GM06990 (cell line): ENCODE data around the gene CATSPERD.
A peak's percentile ranks its signal among the peaks of the same experiment; 100 is the strongest.

ENCODE experiments used
- DNase-seq: peaks from one replicate; pipeline ENCODE4 v3.0.0-alpha.2; 2011; ENCODE audit not compliant: insufficient read length; ENCODE audit errors: extremely low read depth
- H3K27me3 ChIP-seq: replicated peaks from 2 replicates; pipeline ENCODE4 v1.6.0; 2011; ENCODE audit warnings: low read length; ENCODE audit not compliant: control insufficient read depth, insufficient read depth
- H3K36me3 ChIP-seq: 2 replicates; pipeline ENCODE4 v1.5.1; 2011; ENCODE audit warnings: low read length; ENCODE audit not compliant: control insufficient read depth, insufficient read depth
- H3K4me3 ChIP-seq: replicated peaks from 2 replicates; pipeline ENCODE4 v1.5.1; 2011; ENCODE audit warnings: low read depth, mild to moderate bottlenecking, control low read depth, low read length
- TF ChIP-seq, protein P1 (sequence below): IDR thresholded peaks from 2 replicates; pipeline ENCODE4 v1.5.1; 2011; ENCODE audit warnings: low read length, control low read depth, mild to moderate bottlenecking, inconsistent platforms; ENCODE audit not compliant: insufficient read depth, poor library complexity, severe bottlenecking

Gene CATSPERD

DNA sequence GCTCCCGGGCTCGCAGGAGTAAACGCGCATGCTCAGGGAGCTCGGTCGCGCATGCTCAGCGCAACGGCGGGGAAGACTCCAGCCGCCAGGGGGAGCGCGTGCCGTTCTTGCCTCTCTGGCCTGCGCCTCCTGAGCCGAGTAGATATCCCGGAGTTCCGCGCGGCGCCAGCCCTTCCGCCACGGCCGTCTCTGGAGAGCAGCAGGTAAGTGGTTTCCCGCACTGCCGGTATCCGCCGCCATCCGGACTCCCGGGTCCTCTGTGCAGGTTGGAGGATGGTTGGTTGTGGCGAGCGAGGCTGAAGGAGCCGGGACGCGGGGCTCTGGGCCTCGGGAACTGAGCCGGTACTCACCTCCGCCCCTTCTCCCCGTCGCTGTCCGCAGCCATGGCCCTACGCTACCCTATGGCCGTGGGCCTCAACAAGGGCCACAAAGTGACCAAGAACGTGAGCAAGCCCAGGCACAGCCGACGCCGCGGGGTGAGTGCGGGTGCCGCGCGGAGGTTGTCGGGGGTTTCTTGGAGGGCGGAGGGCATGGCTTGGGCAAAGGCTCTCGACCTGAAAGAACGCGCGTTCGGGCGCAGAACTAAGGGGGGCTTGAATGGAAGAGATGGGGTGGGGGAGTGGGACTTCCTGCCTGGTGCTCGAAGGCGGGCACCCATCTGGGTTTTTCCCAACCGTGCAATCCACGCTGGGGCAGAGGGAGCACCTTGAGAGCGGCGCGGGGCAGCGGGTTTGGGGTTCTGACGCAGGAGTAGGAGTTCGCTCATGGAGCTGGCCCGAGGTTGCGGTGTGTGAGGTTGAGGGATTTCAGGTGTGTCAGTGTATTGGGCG, 30.1 kb upstream of the CATSPERD start, which contains the start of gene RPL36:
TSS of gene RPL36 (plus strand) at position 171 of the 830 bp plus-strand sequence. CDS start at position 384, 213 bp downstream.
- Histone ChIP-seq H3K4me3 (peak within 1 kb of the TSS; percentile 98), H3K36me3 (peaks cover 39% of the 10 kb centered on the region), H3K27me3 (no peaks in the 10 kb centered on the region)
- DNase-seq, result peak; percentile 98
- TF ChIP-seq, protein P1, sequence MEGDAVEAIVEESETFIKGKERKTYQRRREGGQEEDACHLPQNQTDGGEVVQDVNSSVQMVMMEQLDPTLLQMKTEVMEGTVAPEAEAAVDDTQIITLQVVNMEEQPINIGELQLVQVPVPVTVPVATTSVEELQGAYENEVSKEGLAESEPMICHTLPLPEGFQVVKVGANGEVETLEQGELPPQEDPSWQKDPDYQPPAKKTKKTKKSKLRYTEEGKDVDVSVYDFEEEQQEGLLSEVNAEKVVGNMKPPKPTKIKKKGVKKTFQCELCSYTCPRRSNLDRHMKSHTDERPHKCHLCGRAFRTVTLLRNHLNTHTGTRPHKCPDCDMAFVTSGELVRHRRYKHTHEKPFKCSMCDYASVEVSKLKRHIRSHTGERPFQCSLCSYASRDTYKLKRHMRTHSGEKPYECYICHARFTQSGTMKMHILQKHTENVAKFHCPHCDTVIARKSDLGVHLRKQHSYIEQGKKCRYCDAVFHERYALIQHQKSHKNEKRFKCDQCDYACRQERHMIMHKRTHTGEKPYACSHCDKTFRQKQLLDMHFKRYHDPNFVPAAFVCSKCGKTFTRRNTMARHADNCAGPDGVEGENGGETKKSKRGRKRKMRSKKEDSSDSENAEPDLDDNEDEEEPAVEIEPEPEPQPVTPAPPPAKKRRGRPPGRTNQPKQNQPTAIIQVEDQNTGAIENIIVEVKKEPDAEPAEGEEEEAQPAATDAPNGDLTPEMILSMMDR, result peak; percentile 100

DNA sequence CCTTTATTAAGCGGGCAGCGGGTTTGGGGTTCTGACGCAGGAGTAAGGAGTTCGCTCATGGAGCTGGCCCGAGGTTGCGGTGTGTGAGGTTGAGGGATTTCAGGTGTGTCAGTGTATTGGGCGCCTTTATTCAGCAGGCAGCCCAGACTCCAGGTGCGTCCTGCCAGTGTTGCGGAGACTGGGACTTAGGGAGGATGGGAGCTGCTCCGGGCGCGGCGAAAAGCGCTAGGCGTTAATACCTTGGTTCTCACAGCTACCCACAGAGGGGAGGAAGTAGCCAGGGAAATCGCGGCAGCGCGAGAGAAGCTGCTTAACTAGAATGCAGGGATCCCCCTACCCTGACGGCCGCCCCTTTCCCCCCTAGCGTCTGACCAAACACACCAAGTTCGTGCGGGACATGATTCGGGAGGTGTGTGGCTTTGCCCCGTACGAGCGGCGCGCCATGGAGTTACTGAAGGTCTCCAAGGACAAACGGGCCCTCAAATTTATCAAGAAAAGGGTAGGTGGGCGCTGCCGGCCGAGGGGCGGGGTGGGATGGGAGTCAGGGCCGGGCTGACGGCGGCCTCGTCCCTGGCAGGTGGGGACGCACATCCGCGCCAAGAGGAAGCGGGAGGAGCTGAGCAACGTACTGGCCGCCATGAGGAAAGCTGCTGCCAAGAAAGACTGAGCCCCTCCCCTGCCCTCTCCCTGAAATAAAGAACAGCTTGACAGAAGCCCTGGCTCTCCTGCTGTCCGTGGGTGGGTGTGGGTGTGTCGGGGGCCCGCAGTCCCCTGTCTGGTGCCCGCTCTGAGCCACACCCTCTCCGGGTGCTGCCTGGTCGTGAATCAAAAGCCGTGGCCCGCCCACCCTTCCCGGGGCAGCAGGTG, 29.2 kb upstream of the CATSPERD start:
- no peaks in the 10 kb centered on the region for H3K27me3 ChIP-seq
- no peak for DNase-seq
- TF ChIP-seq, protein P1, result no peak
- peaks cover 45% of the 10 kb centered on the region for H3K36me3 ChIP-seq
- peak overlapping the region; percentile 98 for H3K4me3 ChIP-seq

DNA sequence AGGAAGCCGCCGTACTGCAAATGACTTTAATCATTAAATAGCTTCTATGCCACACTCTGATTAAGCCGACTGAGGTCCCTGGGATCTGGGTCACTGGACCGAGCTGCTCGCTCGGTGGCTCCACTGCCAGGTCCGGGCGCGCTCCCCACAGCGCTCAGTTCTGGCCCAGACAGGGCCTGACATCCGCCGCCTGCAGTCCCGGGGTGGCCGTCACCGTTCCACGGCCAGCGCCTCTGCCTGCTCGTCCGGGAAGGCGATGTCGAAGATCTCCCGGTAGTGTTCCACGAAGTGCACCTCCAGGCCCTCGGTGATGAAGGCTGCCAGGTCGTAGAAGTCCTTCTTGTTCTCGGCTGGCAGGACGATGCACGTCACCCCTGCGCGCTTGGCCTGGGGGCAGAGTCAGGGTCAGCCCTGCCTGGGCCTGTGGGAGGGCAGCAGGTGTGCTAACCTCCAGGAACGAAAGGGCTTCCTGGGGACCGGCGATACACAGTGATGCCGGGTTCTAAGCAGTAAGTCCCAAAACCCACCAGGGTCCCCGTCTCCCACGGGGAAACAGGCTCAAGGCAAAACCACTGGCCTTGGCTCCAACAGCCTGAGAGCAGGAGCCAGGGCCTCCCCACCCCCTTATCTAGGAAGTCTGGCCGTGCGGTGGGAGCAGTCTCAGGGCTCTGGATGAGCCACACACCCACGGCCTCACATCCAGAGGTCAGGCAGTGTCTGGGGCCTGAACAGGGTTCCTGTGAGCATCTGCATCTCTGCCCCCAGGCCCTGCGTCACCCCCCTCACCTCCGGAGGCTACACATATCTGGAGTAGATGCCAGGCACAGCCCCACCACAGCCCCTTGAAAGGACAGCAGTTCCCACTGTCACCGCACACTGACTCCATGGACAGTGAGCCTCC, 28.4 kb upstream of the CATSPERD start:
- no peak for DNase-seq
- TF ChIP-seq, protein P1, result no peak
- Histone ChIP-seq H3K36me3 (peaks cover 51% of the 10 kb centered on the region), H3K4me3 (peak overlapping the region; percentile 98), H3K27me3 (no peaks in the 10 kb centered on the region)

DNA sequence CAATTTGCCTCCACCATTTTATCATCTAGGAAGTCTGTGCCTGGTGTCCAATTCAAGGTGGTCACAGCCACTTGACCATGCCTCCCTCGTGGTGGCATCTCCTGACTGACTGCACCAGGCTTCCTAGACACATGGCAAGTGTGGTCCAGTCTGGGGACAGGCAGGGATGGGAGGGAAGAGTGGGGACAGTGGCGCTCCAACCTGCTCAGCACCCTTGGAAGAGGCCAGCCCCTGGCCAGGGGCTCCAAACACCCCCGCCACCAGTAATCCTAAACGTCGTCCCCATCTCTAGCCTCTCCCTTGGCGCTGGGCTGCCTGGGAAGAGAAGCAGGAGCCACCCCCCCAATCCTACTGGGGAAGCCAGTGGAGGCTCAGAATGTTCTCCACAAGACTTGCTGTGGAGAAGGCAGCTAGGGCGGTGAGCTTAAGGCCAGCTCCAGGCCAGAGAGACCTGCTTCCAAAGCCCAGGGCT, 27.7 kb upstream of the CATSPERD start:
- Histone ChIP-seq H3K4me3 (peak overlapping the region; percentile 98), H3K36me3 (peaks cover 53% of the 10 kb centered on the region)

More for the DNA sequence above, 27.7 kb upstream of the CATSPERD start:
- DNase-seq, result no peak
- TF ChIP-seq, protein P1, result no peak
- H3K27me3 ChIP-seq, result no peaks in the 10 kb centered on the region
